ENCODE results near the gene STAB1.

DNA sequence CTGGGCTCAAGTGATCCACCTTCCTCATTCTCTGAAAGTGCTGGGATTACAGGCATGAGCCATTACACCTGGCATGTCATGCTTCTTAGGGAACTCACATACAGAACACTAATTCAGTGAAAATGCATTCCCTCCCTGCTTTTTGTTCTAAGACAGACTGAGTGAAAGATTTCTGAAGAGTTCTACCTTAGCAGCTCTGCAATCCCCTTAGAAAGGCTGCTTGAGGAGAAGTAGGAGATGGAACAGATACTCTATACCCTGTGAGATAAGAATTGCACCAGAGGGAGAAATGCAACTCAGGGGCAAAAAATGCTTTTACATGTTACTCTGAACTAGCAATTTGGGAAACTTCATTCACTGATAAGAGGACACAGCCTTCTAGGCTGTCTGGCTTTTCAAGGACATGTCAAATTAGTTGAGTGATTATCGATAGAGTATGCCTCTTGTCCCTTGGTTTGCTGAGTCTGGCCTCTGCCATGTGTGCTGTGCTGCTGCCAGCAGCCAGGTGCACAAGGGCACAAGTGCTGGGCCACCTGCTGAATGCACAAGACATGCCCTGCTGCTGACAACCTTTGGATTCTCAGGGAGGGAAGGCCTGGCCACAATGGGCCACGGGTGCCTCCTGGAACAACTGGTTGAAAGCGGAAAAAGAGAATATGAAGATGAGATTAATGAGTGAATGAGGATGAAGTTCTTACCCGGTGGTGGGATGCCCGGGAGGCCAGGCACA lies 59.1 kb downstream of the STAB1 start:
- TF ChIP-seq, protein P1, sequence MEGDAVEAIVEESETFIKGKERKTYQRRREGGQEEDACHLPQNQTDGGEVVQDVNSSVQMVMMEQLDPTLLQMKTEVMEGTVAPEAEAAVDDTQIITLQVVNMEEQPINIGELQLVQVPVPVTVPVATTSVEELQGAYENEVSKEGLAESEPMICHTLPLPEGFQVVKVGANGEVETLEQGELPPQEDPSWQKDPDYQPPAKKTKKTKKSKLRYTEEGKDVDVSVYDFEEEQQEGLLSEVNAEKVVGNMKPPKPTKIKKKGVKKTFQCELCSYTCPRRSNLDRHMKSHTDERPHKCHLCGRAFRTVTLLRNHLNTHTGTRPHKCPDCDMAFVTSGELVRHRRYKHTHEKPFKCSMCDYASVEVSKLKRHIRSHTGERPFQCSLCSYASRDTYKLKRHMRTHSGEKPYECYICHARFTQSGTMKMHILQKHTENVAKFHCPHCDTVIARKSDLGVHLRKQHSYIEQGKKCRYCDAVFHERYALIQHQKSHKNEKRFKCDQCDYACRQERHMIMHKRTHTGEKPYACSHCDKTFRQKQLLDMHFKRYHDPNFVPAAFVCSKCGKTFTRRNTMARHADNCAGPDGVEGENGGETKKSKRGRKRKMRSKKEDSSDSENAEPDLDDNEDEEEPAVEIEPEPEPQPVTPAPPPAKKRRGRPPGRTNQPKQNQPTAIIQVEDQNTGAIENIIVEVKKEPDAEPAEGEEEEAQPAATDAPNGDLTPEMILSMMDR (IDR thresholded peaks at IDR 0.05; ENCODE audit: poor library complexity): no peak
- no peak for TF ChIP-seq EZH2 (IDR thresholded peaks at IDR 0.05; ENCODE audit: borderline replicate concordance)
